Loucy (cell line): ENCODE results near the gene AKT1.

ENCODE experiments used
- H2AFZ ChIP-seq: fragments of 200-600 bp; sonication (generic); 2 replicates; pipeline ENCODE4 v1.6.0; 2016; ENCODE audit warnings: antibody characterized with exemption, mild to moderate bottlenecking, low read length, moderate library complexity
- H3F3A ChIP-seq: fragments of 200-600 bp; 2 replicates; pipeline ENCODE4 v1.6.0; 2016; ENCODE audit warnings: antibody characterized with exemption, low read depth, mild to moderate bottlenecking
- H3K27me3 ChIP-seq: fragments of 200-600 bp; sonication (generic); 2 replicates; pipeline ENCODE4 v1.6.1; 2014; ENCODE audit warnings: low read length, mild to moderate bottlenecking; ENCODE audit not compliant: insufficient read depth, poor library complexity, severe bottlenecking
- H3K36me3 ChIP-seq: fragments of 200-600 bp; sonication (generic); 2 replicates; pipeline ENCODE4 v1.6.1; 2016; ENCODE audit warnings: low read length; ENCODE audit not compliant: insufficient read depth
- H3K4me1 ChIP-seq: fragments of 200-600 bp; sonication (generic); 2 replicates; pipeline ENCODE4 v1.5.1; 2014; ENCODE audit warnings: low read length, mild to moderate bottlenecking; ENCODE audit not compliant: insufficient read depth, poor library complexity, severe bottlenecking
- H3K4me2 ChIP-seq: fragments of 200-600 bp; sonication (generic); 2 replicates; pipeline ENCODE4 v1.6.0; 2014; ENCODE audit warnings: antibody characterized with exemption, low read length, low read depth, mild to moderate bottlenecking; ENCODE audit not compliant: poor library complexity, severe bottlenecking
- H3K4me3 ChIP-seq: fragments of 200-600 bp; sonication (generic); 2 replicates; pipeline ENCODE4 v1.5.1; 2014; ENCODE audit warnings: low read length, mild to moderate bottlenecking, mixed read lengths; ENCODE audit not compliant: poor library complexity, severe bottlenecking
- H3K79me2 ChIP-seq: fragments of 200-600 bp; sonication (generic); 2 replicates; pipeline ENCODE4 v1.6.1; 2014; ENCODE audit warnings: low read length; ENCODE audit not compliant: insufficient read depth
- H3K9ac ChIP-seq: fragments of 200-600 bp; sonication (generic); 2 replicates; pipeline ENCODE4 v1.6.0; 2014; ENCODE audit warnings: mild to moderate bottlenecking, low read depth, low read length, moderate library complexity; ENCODE audit not compliant: poor library complexity, severe bottlenecking
- H3K9me2 ChIP-seq: fragments of 200-600 bp; sonication (generic); replicated peaks from 2 replicates; pipeline ENCODE4 v1.6.1; 2016; ENCODE audit warnings: low read depth, low read length, mixed read lengths
- H3K9me3 ChIP-seq: fragments of 200-600 bp; sonication (generic); 2 replicates; pipeline ENCODE4 v1.6.1; 2014; ENCODE audit warnings: mild to moderate bottlenecking, antibody characterized with exemption, low read length, low read depth; ENCODE audit not compliant: insufficient read depth
- H4K20me1 ChIP-seq: fragments of 200-600 bp; sonication (generic); 2 replicates; pipeline ENCODE4 v1.6.0; 2014; ENCODE audit warnings: antibody characterized with exemption, low read length, mild to moderate bottlenecking; ENCODE audit not compliant: insufficient read depth, poor library complexity, severe bottlenecking
- CTCF ChIP-seq: fragments of 200-600 bp; sonication (generic); conservative IDR thresholded peaks from 2 replicates; pipeline ENCODE4 v1.5.1; 2014; ENCODE audit warnings: mild to moderate bottlenecking, antibody characterized with exemption, low read length
- EZH2phosphoT487 ChIP-seq: fragments of 200-600 bp; IDR thresholded peaks from 2 replicates; pipeline ENCODE4 v1.6.1; 2018; ENCODE audit warnings: antibody characterized with exemption, mild to moderate bottlenecking, moderate library complexity, borderline replicate concordance

Gene AKT1

GRCh38 chr14:104767634-104767918 lies 28.0 kb downstream of the AKT1 start:
- H3K4me1 ChIP-seq: peaks cover 10% of the 10 kb centered on the region
- H4K20me1 ChIP-seq: no peaks in the 10 kb centered on the region
- H3K4me3 ChIP-seq: peak overlapping the region; percentile 70
- no peaks in the 10 kb centered on the region for H3K27me3 ChIP-seq
- H3K9ac ChIP-seq: peak overlapping the region; percentile 28
- peaks cover 10% of the 10 kb centered on the region for H3K79me2 ChIP-seq
- no peaks in the 10 kb centered on the region for H3K9me2 ChIP-seq
- peak overlapping the region; percentile 52 for H3K4me2 ChIP-seq
- H2AFZ ChIP-seq: no peak overlapping the region
- H3K9me3 ChIP-seq: no peaks in the 10 kb centered on the region; the same call in 1 of the 2 replicates
- H3F3A ChIP-seq: peaks cover 3% of the 10 kb centered on the region; the same call in 1 of the 2 replicates
- peaks cover 21% of the 10 kb centered on the region for H3K36me3 ChIP-seq
- TF ChIP-seq EZH2phosphoT487 (no peak), CTCF (no peak)

DNA sequence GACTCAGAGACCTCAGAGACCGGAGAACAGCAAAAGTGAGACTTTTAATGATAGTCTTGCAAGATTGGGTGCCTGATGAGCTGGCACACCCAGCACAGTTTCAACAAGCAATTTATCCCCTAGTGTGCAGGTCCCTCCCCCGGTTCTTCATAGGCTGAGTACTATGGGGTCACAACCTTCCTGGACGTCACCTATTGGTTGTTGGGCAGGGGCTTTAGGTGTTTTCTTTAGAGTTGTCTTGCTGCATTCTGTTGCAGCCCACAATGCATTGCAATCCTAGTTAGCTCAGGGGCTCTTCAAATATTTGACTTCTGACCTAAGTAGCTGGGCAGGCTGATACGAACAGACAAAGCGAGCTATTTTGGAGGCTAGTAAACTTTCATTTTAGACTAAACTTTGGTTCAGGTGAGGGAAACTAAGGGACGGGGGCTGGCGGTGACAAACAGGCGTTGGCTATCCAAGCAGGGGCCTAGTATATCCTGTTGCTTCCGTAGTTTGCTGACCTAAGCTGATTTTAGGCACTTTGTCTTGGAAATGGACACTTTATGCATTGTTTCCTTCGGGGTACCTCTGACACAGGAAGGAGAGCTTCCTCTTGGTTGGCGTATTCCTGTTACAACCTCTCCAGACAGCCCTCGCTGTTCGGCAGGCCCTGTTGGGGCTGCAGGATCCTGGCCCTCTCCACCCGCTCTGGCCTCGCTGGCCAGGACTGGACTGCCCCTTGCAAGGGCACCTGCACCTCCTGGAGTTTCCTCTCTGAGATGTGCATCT lies 28.5 kb downstream of the AKT1 start:
- Histone ChIP-seq H3K9me3 (no peaks in the 10 kb centered on the region; the same call in 1 of the 2 replicates), H3F3A (peaks cover 3% of the 10 kb centered on the region; the same call in 1 of the 2 replicates), H3K4me2 (peak overlapping the region; percentile 54), H4K20me1 (no peaks in the 10 kb centered on the region), H3K4me1 (peaks cover 10% of the 10 kb centered on the region), H3K9me2 (no peaks in the 10 kb centered on the region), H3K36me3 (peaks cover 17% of the 10 kb centered on the region), H3K27me3 (no peaks in the 10 kb centered on the region), H2AFZ (no peak overlapping the region), H3K79me2 (peaks cover 15% of the 10 kb centered on the region), H3K4me3 (peak overlapping the region; percentile 70), H3K9ac (peak overlapping the region; percentile 62)
- TF ChIP-seq EZH2phosphoT487 (no peak), CTCF (no peak)

- Histone ChIP-seq H3K79me2 (peaks cover 17% of the 10 kb centered on the region), H4K20me1 (no peaks in the 10 kb centered on the region), H3F3A (peaks cover 3% of the 10 kb centered on the region; the same call in 1 of the 2 replicates), H3K4me2 (peak overlapping the region; percentile 54), H3K27me3 (no peaks in the 10 kb centered on the region), H3K4me1 (peaks cover 10% of the 10 kb centered on the region), H3K4me3 (peak overlapping the region; percentile 70), H2AFZ (no peak overlapping the region), H3K9me2 (no peaks in the 10 kb centered on the region), H3K9me3 (no peaks in the 10 kb centered on the region; the same call in 1 of the 2 replicates), H3K9ac (peak overlapping the region; percentile 62), H3K36me3 (peaks cover 10% of the 10 kb centered on the region)
- TF ChIP-seq CTCF: no peak
- no peak for TF ChIP-seq EZH2phosphoT487
Observed at GRCh38 chr14:104766256-104766862, 29.2 kb downstream of the AKT1 start.
